GM19467 (cell line): ENCODE results near the gene FRMD8.
"Not testable (repeated sequence)": the region's sequence is repeated elsewhere in the genome, so short reads cannot be mapped to it uniquely, and the experiment has no call there.

ENCODE experiments used
- ATAC-seq: cut with Tn5 transposase; IDR thresholded peaks from one replicate; pipeline ENCODE4 v1.9.1; 2021; ENCODE audit warnings: mild to moderate bottlenecking, moderate library complexity; ENCODE audit not compliant: unreplicated experiment

FRMD8 gene

DNA sequence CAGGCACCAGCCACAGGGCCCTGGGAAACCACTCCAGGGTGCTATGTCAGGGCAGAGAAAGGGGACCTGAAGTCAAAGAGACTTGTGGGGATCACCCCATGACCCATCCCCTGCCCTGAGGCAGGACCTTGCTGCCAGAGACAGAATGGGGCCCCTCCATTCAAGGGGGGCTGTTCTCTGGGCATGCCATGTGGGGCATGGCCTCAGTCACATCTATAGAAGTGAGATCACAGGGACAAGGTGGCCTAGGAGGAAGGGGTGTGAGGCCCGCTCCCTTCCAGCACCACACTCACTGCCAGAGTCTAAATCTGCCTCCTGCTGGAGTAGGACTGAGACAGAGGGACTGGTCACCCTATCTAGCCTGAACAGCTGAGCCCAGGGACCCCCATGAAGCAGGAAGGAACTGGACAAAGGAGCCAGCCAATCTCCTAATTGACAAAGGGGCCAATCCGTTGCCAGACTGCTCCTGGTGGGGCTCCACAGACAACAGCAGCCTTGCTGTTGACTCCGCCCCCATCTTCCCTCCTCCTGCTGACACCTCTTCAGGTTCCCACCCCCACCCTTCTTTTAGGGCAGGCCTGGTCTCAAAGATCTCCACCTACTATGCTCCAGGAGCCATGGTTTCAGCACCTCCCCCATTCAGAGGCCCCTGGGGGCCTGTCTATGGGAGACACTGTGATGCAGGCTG, 62.1 kb downstream of the FRMD8 start:
- ATAC-seq, result no peak

DNA sequence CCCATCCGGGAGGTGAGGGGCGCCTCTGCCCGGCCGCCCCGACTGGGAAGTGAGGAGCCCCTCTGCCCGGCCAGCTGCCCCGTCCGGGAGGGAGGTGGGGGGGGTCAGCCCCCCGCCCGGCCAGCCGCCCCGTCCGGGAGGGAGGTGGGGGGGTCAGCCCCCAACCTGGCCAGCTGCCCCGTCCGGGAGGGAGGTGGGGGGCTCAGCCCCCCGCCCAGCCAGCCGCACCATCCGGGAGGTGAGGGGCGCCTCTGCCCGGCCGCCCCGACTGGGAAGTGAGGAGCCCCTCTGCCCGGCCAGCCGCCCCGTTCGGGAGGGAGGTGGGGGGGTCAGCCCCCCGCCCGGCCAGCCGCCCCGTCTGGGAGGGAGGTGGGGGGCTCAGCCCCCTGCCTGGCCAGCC, 64.9 kb downstream of the FRMD8 start:
- ATAC-seq, result not testable (repeated sequence)

DNA sequence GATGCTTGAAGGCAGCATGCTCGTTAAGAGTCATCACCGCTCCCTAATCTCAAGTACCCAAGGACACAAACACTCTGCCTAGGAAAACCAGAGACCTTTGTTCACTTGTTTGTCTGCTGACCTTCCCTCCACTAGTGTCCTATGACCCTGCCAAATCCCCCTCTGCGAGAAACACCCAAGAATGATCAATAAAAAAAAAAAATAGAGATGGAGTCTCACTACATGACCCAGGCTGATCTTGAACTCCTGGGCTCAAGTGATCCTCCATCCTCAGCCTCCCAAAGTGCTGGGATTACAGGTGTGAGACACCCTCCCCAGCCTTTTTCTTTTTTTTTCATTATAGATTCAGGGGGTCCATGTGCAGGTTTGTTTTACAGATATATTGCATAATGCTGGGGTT, 65.8 kb downstream of the FRMD8 start:
- ATAC-seq, result not testable (repeated sequence)

GRCh38 chr11:65452806-65453490, 66.5 kb downstream of the FRMD8 start:
- no peak for ATAC-seq

- no peak for ATAC-seq
Measured at GRCh38 chr11:65454311-65454695, 67.9 kb downstream of the FRMD8 start.

DNA sequence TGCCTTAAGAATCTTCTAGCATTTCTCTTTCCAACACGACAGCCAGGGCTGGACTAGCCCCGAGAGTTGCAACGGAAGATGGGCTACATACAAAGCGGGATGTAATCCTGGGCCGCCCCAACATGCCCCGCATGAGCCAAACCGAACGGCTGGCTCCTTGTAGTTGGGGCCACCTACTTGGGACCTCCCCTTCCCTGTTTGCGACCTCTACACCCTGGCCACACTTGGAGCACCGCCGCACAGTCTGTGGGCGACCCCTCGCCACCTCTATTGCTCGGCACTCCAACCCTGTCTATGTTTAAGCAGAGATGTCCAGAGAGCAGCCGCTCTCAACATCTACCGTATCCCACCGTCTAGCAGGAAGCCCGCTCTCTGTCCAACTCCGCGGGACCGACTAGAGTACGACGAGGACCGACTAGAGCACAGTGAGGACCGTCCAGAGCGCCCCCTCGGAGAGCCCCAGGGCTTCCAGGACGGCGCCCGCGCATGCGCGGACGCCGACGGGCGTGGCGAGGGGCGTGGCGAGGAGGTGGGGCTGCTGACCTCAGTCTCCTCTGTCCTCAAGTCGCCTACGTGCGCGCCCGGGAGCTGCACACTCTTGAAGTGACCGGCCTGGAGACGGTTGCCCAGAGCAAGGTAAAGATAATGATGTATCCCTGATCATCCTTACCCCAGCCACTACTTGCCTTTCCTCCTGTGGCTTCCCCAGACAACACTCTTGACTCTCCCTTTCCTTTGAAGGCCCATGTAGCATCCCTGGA, 68.4 kb downstream of the FRMD8 start:
- peak; percentile 78 for ATAC-seq

DNA sequence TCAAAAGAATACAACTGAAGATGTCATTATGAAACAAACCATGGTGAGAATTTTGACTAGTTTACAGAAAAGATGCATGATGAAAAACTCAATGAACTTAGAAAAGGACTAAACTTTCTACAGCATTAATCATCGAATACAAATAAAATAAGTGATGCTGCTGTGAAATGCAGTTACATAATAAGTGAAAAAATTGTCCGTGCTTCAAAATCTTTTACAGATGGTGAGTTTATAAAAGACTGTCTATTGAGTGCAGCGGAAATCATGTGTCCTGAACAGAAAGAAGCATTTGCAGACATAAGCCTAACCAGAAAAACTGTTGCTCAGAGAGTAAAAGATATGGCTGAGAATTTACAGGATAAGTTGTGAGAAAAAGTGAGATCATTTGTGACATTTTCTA, 70.0 kb downstream of the FRMD8 start:
- ATAC-seq, result no peak

DNA sequence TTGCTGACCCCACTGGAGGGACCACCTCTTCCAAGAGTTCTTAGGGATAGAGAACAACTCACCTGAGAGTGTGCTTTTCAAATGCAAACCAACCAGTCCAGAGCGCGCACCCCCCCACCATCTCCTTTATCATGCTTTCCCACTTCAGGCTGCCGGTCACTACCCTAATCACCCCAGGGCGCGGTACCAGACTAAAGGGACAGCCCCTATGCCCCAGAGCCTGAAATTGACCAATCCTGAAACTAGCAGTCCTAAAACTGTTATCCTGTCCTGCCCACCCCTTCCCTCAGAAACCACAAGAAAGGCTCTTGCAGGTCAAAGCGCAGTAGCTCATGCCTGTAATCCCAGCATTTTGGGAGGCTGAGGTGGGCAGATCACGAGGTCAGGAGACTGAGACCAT, 73.1 kb downstream of the FRMD8 start:
- no peak for ATAC-seq
